ENCODE measurements around the gene CREB5.

CREB5 gene

GRCh38 chr7:28435732-28436378 lies 23.5 kb downstream of the CREB5 start:
- DNase-seq = no peak

DNA sequence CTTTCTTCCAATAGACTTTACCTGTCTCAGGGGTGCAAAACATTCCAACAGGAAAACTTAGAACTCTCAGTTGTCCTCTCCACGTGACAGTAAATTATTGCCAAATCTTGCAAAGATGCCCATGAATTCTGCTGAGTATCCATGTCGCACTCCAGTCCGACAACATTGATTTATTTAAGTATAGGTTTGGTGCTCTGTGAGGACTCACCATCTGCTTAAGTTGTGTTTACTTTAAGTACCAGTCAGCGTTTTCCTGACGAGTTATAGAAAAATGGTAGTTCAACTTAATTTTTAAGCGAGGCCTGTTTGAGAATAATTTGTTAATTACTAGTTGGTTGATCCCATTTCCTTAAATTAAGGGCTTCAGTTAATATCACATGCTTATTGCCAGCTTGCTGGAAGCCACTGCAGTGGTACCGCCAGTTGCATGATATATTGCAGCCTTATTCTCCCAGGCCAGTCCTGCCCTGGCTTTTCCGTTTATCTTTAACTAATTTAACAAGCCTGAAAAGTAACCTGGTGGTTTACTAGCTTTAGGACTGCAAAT lies 27.8 kb downstream of the CREB5 start:
- no peak for DNase-seq

DNA sequence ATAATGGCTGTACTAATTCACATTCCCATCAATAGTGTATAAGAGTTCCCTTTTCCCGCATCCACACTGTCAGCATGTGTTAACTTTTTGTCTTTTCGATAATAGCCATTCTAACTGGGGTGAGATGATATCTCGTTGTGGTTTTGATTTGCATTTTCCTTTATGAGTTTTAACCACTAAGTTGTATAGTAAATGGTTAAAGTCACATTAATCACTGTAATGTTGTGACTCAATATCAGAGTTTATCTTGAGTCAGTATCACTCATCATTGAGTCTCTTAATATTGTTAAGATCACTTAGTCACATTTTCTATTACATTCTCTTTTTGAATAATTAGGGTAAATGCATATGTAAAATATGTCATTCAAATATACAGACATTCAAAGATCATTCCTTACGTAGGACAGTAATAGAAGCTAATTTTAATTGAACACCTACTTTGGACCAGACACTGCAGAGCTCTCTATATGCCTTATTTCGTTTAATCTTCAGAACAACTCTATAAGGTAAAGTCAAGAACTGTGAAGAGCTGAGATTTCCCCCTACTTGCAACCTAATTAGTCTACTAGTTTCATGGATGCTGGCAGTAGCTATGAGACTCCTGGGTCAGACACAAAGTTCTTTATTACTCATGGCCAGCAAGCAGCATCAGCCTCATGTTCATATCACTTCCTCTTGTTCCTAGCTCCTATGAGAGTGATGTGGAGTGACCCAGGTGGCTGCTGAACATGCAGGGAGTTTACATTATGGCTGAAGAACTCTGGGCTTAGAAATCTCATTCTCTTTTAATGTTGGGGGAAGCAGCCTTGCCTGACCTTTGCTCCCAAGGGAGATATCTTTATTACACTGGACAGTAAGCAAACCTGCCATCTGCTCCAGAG lies 30.5 kb downstream of the CREB5 start:
- peak; percentile 69 for DNase-seq

GRCh38 chr7:28446131-28446530 lies 33.8 kb downstream of the CREB5 start:
- DNase-seq = no peak

DNA sequence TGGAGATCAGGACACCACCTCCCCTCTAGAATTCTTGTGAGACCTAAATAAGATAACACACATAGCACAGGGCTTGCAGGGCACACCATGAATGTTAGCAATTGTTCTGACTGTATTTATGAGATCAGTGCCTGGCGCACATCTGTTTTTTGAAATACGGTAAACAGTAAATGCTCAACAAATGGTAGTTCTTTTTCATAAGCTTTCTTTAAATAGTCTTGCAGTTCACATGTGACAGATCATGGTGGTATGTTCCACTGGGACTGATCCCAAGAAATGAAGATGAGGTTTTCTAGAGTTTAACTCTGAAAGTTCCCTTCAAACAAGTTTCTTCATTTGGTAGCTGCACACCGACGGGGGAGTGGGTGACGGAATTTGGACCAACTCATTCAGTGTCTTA lies 34.8 kb downstream of the CREB5 start:
- DNase-seq = peak; percentile 37

DNA sequence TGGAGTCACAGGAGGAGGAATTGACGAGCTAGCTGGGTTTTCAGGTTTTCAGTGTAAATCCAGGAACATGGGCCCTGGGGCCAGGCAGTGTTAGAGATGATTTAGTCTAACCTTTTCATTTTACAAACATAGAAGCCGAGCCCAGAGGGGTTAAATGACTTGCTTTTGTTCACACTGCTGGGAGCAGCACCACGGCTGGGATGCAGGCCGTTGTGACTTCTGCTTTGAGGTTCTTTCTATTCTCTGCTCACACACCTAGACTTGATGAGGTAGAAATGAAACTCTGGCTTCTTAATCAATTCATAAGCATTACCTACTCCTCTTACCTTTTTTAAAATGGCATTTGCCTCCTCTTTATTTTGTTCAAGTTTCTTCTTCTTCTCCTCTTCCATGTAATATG lies 36.4 kb downstream of the CREB5 start:
- no peak for DNase-seq

DNA sequence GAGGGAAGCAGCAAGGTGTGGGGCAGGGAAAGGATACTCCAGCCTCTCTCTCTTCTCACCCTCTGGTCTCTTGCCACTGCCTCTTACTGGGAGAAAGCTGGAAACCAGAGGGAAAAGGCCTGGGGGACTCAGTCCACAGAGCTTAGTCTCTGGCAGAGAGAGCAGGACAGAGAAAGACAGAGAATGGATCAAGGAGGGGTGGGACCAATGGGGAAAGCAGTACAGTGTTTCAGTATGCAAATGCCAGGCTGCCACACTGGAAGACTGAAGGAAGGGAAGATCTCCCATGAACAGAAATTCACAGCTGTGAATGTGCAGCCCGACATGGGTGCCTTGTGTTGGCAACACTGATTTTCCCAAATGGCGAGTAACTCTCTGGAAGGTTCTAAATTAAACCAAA lies 40.4 kb downstream of the CREB5 start:
- DNase-seq = no peak

- no peak for DNase-seq
These were observed 43.2 kb downstream of the CREB5 start for GRCh38 chr7:28455486-28455885.

GRCh38 chr7:28456044-28456443 lies 43.7 kb downstream of the CREB5 start:
- no peak for DNase-seq

DNA sequence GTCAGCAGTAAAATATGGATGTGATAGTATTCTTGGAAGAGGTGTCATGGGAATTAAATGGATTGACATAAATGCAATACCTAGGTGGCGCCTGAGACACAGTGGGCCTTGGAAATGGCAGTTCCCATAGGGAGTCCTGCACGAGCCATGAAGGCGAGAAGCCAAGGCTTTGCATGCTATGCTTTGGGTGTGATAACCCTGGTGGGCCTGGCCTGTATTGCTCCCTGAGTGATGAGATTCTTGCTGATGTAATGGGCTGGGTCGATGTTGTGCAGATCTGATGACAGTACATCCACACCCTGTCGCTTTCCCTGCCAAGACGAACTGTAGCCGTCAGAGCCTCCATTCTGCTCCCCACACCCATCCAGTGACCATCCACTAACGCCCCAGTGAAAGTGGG lies 46.4 kb downstream of the CREB5 start:
- peak; percentile 36 for DNase-seq

DNA sequence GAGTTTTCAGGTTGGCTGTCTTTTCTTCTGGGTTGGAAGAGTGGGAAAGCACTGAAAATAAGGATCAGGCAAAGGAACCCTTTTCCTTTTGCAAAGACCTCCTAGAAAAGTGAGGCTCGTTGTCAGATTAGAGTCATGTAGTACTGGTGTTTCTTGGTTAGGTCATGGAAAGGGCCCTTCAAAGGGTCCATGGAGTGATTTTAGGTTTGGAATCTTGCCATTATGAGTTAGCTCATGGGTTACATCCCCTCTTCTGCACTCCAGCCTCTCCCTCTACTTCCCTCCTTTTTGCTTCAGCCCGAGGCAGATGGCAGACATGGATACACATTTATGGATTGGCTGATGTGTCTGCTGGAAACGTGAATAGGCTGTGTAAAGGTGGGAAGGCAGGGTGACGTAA lies 47.0 kb downstream of the CREB5 start:
- DNase-seq = no peak

DNA sequence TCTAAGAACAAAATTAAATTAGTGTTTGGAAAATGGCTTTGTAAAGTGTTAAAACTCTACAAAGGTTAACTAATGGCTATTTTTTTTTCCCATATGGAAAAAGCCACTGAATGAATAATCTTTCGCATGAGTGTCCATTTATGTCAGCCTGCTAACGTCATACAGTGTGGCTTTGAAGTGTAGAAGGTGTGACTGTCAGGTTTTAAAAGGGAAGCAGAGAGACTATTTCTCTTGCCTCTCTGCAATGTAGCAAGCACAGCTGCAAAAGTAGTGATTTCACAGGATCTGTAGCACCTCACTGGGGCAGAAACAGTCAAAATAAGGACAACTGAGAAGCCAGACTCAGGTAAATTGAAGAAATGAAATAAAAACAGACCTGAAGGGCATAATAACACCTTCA lies 53.4 kb downstream of the CREB5 start:
- DNase-seq = no peak

- no peak for DNase-seq
These were observed 54.0 kb downstream of the CREB5 start for GRCh38 chr7:28466341-28466740.

GRCh38 chr7:28466885-28467284 lies 54.6 kb downstream of the CREB5 start:
- DNase-seq = no peak

GRCh38 chr7:28469562-28469961 lies 57.2 kb downstream of the CREB5 start:
- no peak for DNase-seq

GRCh38 chr7:28470344-28470743 lies 58.0 kb downstream of the CREB5 start:
- DNase-seq = no peak

DNA sequence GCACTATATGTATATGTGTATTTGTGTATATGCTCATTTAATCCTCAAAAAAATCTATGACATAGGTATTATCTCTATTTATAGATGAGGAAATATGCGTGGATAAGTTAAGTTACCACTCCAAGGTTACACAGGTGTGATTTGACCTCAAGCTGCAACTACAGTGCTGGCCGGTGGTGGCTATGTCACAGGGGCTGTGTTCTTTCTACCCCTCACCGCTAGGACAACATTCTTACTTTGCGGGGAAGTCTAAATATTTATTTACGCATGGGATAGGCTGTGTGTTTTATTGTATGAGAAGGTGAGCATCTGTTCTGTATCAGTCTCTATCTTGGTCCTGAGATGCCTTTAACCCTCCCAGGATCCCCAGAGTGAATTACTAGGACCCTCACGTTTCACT lies 60.0 kb downstream of the CREB5 start:
- DNase-seq = no peak

GRCh38 chr7:28473571-28474281 lies 61.4 kb downstream of the CREB5 start:
- DNase-seq = no peak

GRCh38 chr7:28474282-28474638 lies 61.9 kb downstream of the CREB5 start:
- no peak for DNase-seq

GRCh38 chr7:28474640-28475039 lies 62.3 kb downstream of the CREB5 start:
- no peak for DNase-seq

DNA sequence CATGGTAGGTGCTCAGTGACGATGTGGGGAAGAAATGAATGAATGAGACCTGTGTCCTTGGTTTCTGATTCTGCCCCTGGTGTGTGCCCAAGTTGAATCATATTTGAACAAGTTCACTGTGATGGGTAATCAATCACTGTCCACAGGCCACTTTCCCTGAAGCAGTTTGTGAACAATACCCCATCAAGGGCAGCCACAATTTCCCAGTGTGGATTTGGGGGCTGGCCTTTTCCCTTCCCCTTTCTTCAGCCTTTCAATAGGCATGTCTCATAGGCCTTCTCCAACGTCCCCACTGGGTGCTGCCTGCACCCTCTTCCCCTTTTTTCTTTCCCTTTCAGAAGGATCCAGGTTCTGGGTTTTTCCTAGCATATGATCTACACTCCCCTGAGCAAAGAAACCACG lies 64.7 kb downstream of the CREB5 start:
- DNase-seq = no peak

GRCh38 chr7:28478656-28479055 lies 66.3 kb downstream of the CREB5 start:
- DNase-seq = peak; percentile 41

GRCh38 chr7:28479507-28479947 lies 67.2 kb downstream of the CREB5 start:
- DNase-seq = no peak

- no peak for DNase-seq
These were observed 68.3 kb downstream of the CREB5 start for GRCh38 chr7:28480595-28480994.

Measured in fibroblast of skin of right biceps (primary cell).